GM18520 (cell line): Measurements from ENCODE around the gene WRAP53.

Experiments used
- ATAC-seq: cut with Tn5 transposase; IDR thresholded peaks from one replicate; pipeline ENCODE4 v1.9.1; 2021; ENCODE audit not compliant: unreplicated experiment

The WRAP53 gene

GRCh38 chr17:7707858-7708750 is 19.8 kb downstream of the WRAP53 start:
- ATAC-seq: no peak

- no peak for ATAC-seq
Measured at GRCh38 chr17:7709031-7709430, 20.8 kb downstream of the WRAP53 start.

- no peak for ATAC-seq
Measured at GRCh38 chr17:7710301-7710700, 22.0 kb downstream of the WRAP53 start.

- no peak for ATAC-seq
Measured at GRCh38 chr17:7711051-7711755, 22.9 kb downstream of the WRAP53 start.

GRCh38 chr17:7712111-7712771 is 24.0 kb downstream of the WRAP53 start:
- ATAC-seq: no peak

GRCh38 chr17:7713782-7714181 is 25.5 kb downstream of the WRAP53 start:
- ATAC-seq: no peak

- ATAC-seq: no peak
Measured at GRCh38 chr17:7714721-7715594, 26.7 kb downstream of the WRAP53 start.

GRCh38 chr17:7715936-7716886 is 27.9 kb downstream of the WRAP53 start:
- no peak for ATAC-seq

GRCh38 chr17:7716901-7717755 is 28.9 kb downstream of the WRAP53 start, which contains the start of gene DNAH2:
TSS of gene DNAH2 (plus strand) at chr17:7717744. CDS start at chr17:7719735, 1,991 bp downstream.
- ATAC-seq: no peak

- ATAC-seq: no peak
Measured at GRCh38 chr17:7717756-7718350, 29.6 kb downstream of the WRAP53 start.

- ATAC-seq: no peak
Measured at GRCh38 chr17:7719661-7720060, 31.4 kb downstream of the WRAP53 start.

- no peak for ATAC-seq
Measured at GRCh38 chr17:7720125-7720524, 31.8 kb downstream of the WRAP53 start.

GRCh38 chr17:7721612-7722011 is 33.3 kb downstream of the WRAP53 start:
- no peak for ATAC-seq

GRCh38 chr17:7727886-7728285 is 39.6 kb downstream of the WRAP53 start:
- ATAC-seq: no peak

GRCh38 chr17:7729816-7730215 is 41.5 kb downstream of the WRAP53 start:
- ATAC-seq: no peak

- ATAC-seq: no peak
Measured at GRCh38 chr17:7732981-7733539, 44.8 kb downstream of the WRAP53 start.

- ATAC-seq: no peak
Measured at GRCh38 chr17:7737601-7738000, 49.3 kb downstream of the WRAP53 start.

GRCh38 chr17:7739746-7740145 is 51.5 kb downstream of the WRAP53 start:
- no peak for ATAC-seq
